ENCODE results near the gene ZNF618.

ZNF618 gene

GRCh38 chr9:114059047-114059803 is 183.1 kb downstream of the ZNF618 start:
- DNase-seq (ENCODE audit: low read depth, low spot score) = no peak

- DNase-seq (ENCODE audit: low read depth, low spot score) = no peak
These were observed 184.0 kb downstream of the ZNF618 start for GRCh38 chr9:114060070-114060469.

GRCh38 chr9:114060711-114061110 is 184.6 kb downstream of the ZNF618 start:
- DNase-seq (ENCODE audit: low read depth, low spot score) = no peak

- no peak for DNase-seq (ENCODE audit: low read depth, low spot score)
These were observed 185.2 kb downstream of the ZNF618 start for GRCh38 chr9:114061292-114061691.

GRCh38 chr9:114061830-114062474 is 185.8 kb downstream of the ZNF618 start:
- DNase-seq (ENCODE audit: low read depth, low spot score) = no peak

- no peak for DNase-seq (ENCODE audit: low read depth, low spot score)
These were observed 189.2 kb downstream of the ZNF618 start for GRCh38 chr9:114065304-114065703.

- no peak for DNase-seq (ENCODE audit: low read depth, low spot score)
These were observed 193.5 kb downstream of the ZNF618 start for GRCh38 chr9:114069476-114070187.

GRCh38 chr9:114070188-114071103 is 194.3 kb downstream of the ZNF618 start:
- DNase-seq (ENCODE audit: low read depth, low spot score) = no peak

- no peak for DNase-seq (ENCODE audit: low read depth, low spot score)
These were observed 195.2 kb downstream of the ZNF618 start for GRCh38 chr9:114071197-114071795.

- DNase-seq (ENCODE audit: low read depth, low spot score) = peak; percentile 52
These were observed 196.4 kb downstream of the ZNF618 start for GRCh38 chr9:114072184-114073140.

- no peak for DNase-seq (ENCODE audit: low read depth, low spot score)
These were observed 199.5 kb downstream of the ZNF618 start for GRCh38 chr9:114075602-114076001.

GRCh38 chr9:114076237-114077161 is 200.4 kb downstream of the ZNF618 start:
- DNase-seq (ENCODE audit: low read depth, low spot score) = no peak

GRCh38 chr9:114077162-114077837 is 201.2 kb downstream of the ZNF618 start:
- no peak for DNase-seq (ENCODE audit: low read depth, low spot score)

- DNase-seq (ENCODE audit: low read depth, low spot score) = peak; percentile 28
These were observed 202.1 kb downstream of the ZNF618 start, which contains the start of gene AMBP for GRCh38 chr9:114078021-114078780. TSS of gene AMBP (minus strand) at chr9:114078300. CDS start at chr9:114078209, 91 bp downstream.

- no peak for DNase-seq (ENCODE audit: low read depth, low spot score)
These were observed 202.7 kb downstream of the ZNF618 start for GRCh38 chr9:114078781-114079156.

- no peak for DNase-seq (ENCODE audit: low read depth, low spot score)
These were observed 204.2 kb downstream of the ZNF618 start for GRCh38 chr9:114080195-114080772.

Data from astrocyte of the hippocampus (primary cell).